Stimulated activated CD4-positive, alpha-beta T cell treated with anti-CD3 and anti-CD28 coated beads, TNF-alpha, amount 100 ng/mL, for 1 hour (primary cell): ENCODE data around the gene KBTBD8.

Experiments used
- DNase-seq, 3 donors: peaks; one replicate each; pipeline ENCODE4 v3.0.0-alpha.2; 2020; ENCODE audit warnings: low read depth in 3 of 3, low spot score in 1 of 3

Gene KBTBD8

DNA sequence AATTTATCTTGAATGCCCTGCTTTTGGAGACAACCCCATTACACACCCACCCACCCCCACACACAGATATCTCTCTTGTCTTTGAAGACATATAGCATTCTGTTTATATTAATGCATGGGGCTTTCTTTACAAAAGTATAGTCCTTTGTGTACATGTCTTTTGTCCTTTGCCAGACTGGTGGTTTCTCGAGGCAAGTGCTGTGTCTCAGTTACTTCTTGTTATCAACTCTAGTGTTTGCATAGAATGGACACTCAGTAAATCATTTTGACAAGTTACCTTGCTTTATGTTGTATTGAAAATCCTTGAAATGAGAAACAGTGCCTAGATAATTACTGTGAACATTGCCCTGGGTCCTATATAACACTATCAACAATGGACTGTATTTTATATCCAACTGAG is 33.9 kb downstream of the KBTBD8 start:
- no peak for DNase-seq

- no peak for DNase-seq
These were observed 35.0 kb downstream of the KBTBD8 start for GRCh38 chr3:67033079-67033478.

DNA sequence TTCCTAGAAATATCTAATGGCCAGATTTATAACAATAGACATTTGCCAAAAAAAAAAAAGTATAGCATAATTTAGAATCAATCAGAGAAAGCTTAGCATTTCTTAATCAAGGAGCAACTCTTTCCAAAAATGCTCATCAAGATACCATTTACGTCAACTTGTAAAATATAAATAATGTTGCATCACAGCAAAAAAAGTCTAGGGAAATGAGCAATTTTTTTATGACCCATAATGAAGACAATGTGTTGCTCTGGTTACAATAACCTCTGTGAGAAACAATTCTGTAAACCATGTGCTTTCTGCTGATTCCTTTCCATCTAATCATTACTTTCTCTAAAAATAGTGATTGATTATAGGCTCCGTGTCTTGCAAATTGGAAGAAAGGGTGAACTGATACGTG is 36.3 kb downstream of the KBTBD8 start:
- DNase-seq, result no peak

DNA sequence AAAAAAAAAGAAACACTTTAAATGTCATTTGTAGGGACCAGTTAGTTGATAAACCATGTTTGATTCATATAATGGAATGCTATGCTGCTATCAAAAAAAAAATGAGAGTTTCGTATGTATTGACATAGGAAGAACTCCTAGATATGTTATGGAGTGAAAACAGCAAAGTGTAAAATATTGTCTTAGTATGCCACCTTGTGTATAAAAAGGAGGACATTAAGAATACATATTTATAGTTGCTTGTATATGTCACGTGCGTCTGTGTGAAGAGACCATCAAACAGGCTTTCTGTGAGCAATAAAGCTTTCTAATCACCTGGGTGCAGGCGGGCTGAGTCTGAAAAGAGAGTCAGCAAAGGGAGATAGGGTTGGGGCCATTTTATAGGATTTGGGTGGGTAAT is 39.5 kb downstream of the KBTBD8 start:
- DNase-seq, result no peak

- DNase-seq, result no peak
These were observed 46.2 kb downstream of the KBTBD8 start for GRCh38 chr3:67044295-67044694.

- no peak for DNase-seq
These were observed 46.8 kb downstream of the KBTBD8 start for GRCh38 chr3:67044955-67045354.

- no peak for DNase-seq
These were observed 47.8 kb downstream of the KBTBD8 start for GRCh38 chr3:67045711-67046465.

DNA sequence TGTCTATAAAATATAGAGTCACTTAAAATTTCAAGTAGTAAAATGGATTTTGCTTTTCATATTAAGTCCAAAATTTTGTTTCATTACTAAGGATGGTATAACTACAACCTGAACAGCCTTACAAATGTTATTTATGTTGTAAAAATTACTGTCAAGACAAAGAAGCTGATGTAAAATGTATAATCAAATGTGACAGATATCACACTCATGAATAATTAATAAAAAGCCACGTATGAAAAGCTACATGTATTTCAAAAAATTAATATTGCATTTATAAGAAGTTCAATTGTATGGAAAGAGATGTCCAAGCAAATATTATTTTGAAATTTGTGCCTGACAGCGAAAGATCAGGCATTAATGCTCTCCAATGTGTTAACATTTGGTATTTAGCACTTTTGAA is 48.9 kb downstream of the KBTBD8 start:
- no peak for DNase-seq

GRCh38 chr3:67048067-67048714 is 50.1 kb downstream of the KBTBD8 start:
- DNase-seq, result no peak

- DNase-seq, result no peak
These were observed 50.6 kb downstream of the KBTBD8 start for GRCh38 chr3:67048715-67049074.

DNA sequence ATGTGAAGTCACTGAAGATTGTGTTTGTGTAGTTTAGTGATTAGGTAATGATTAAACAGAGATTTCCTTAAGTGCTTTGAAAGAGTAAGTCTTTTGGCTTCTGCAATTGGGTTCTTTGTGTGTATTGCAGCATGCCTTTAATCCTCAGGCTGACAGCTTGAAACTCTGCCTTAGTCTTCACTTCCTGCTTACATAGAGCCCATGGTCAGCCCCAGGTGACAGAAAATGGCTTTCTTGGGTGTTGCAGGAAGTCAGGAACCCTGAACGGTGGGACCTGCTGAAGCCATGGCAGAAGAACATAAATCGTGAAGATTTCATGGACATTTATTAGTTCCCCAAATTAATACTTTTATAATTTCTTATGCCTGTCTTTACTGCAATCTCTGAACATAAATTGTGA is 61.3 kb downstream of the KBTBD8 start:
- no peak for DNase-seq
